Parathyroid adenoma (tissue), 2 donors: ENCODE measurements around the gene BRI3.
A peak's percentile ranks its signal among the peaks of the same experiment; 100 is the strongest.

Experiments
- H2AFZ ChIP-seq: fragments of 300-600 bp; sonication (generic); one replicate; pipeline ENCODE4 v1.7.0; 2017; ENCODE audit warnings: antibody characterized with exemption, mild to moderate bottlenecking
- H3K27ac ChIP-seq: fragments of 300-600 bp; sonication (generic); one replicate; pipeline ENCODE4 v1.7.0; 2017
- H3K27me3 ChIP-seq: fragments of 300-600 bp; sonication (generic); one replicate; pipeline ENCODE4 v1.7.0; 2017; ENCODE audit warnings: low read length; ENCODE audit not compliant: control insufficient read depth, insufficient read depth
- H3K36me3 ChIP-seq: fragments of 300-600 bp; sonication (generic); one replicate; pipeline ENCODE4 v1.7.0; 2017; ENCODE audit warnings: low read length; ENCODE audit not compliant: control insufficient read depth, insufficient read depth
- H3K4me1 ChIP-seq: fragments of 300-600 bp; sonication (generic); one replicate; pipeline ENCODE4 v1.7.0; 2017; ENCODE audit warnings: control low read depth
- H3K4me2 ChIP-seq: fragments of 300-600 bp; sonication (generic); one replicate; pipeline ENCODE4 v1.7.0; 2017; ENCODE audit warnings: low read length
- H3K4me3 ChIP-seq: fragments of 300-600 bp; sonication (generic); one replicate; pipeline ENCODE4 v1.7.0; 2017; ENCODE audit warnings: low read depth, low read length
- H3K79me2 ChIP-seq: fragments of 300-600 bp; sonication (generic); one replicate; pipeline ENCODE4 v1.7.0; 2017; ENCODE audit warnings: control low read depth
- H3K9ac ChIP-seq: fragments of 300-600 bp; sonication (generic); one replicate; pipeline ENCODE4 v1.7.0; 2017; ENCODE audit warnings: mild to moderate bottlenecking
- H3K9me3 ChIP-seq: fragments of 300-600 bp; sonication (generic); one replicate; pipeline ENCODE4 v1.7.0; 2017; ENCODE audit warnings: low read length; ENCODE audit not compliant: control insufficient read depth
- CTCF ChIP-seq: fragments of 300-600 bp; sonication (generic); IDR thresholded peaks from one replicate; pipeline ENCODE4 v1.7.0; 2017; ENCODE audit warnings: antibody characterized with exemption, mild to moderate bottlenecking
- donor health status: primary hyperparathyroidism.

Gene BRI3

DNA sequence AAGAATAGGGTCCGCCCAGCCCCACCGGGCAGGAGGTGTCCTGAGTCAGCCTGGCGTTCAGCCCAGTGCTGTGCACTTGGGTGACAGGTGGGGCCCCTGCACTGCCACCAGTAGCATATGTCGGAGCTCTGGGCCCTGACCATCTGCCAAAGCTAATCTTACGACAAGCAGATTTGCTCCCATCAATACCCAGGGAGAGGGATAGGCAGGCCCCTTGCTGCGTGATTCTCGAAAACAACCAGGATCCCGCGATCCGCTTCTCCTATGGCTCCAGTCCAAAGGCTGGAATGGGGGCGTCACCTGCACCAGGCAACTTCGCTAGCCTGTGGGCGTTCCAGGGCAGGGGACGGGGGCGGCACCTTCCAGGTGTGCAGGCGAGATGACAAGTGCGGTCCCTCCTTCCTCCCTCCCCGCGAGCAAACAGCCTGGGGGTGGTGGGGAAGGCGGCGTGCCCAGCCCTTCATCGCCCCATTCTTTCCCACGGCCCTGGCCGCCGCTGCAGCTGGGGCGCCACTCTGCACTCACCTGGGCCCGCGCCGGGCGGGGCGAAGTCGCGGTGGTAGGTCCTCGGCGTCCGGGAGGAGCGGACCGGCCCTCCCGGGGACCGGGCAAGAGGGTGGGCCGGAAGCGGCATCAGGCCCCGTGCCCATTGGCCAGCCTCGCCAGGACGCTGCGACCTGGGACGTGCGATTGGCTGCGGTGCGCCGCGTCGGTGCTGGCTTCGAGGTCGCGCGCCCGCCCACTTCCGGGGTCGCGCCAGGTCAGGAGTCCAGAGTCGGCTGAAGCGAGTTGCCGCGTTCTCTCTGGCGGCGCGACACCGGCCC lies 29.7 kb upstream of the BRI3 start, which contains the start of gene TECPR1:
Gene TECPR1, minus strand, starts transcription at position 632 of the 824 bp plus-strand sequence. CDS start 6,086 bp downstream, outside the sequence.
- H3K9me3 ChIP-seq, result no peaks in the 10 kb centered on the region
- H3K36me3 ChIP-seq, result no peaks in the 10 kb centered on the region
- H3K27me3 ChIP-seq, result no peaks in the 10 kb centered on the region
- peaks cover 26% of the 10 kb centered on the region for H3K79me2 ChIP-seq
- H3K27ac ChIP-seq, result peak within 1 kb of the TSS; percentile 81
- H3K9ac ChIP-seq, result peak within 1 kb of the TSS; percentile 83
- no peak for TF ChIP-seq CTCF
- H3K4me3 ChIP-seq, result peak within 1 kb of the TSS; percentile 84
- H3K4me1 ChIP-seq, result peaks cover 16% of the 10 kb centered on the region
- peak within 1 kb of the TSS; percentile 91 for H3K4me2 ChIP-seq
- peak within 1 kb of the TSS; percentile 99 for H2AFZ ChIP-seq

DNA sequence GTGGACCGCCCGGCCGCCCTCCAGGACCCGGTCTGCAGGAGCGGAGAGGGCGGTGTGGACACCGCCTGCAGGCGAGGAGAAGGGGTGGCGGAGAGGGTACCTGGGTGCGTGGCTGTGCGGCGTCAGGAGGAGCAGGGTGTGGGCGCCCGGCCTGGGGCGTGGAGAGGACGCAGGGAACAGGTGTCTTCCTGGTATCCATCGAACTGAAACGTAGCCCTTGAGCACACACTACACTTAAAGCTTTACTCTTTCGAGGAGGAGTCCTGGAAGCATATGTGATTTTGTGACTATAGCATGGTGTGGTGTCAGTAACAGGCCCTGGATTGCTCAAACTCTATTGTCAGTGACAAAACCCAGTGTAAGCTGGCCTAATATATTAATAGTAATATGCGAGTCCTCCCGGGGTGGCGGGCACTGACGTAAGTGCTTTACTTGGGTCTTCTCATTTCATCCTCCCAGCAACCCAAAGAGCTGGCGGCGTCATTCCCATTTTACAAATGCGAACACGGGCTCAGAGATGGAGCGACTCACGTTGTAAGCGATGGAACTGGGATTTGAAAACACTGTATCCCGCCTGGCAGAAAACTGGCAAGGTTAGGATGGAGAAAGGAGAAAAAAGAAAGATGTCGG lies 28.9 kb upstream of the BRI3 start:
- H3K27me3 ChIP-seq, result no peaks in the 10 kb centered on the region
- TF ChIP-seq CTCF, result no peak
- H2AFZ ChIP-seq, result peak overlapping the region; percentile 99
- H3K4me1 ChIP-seq, result peaks cover 16% of the 10 kb centered on the region
- peak overlapping the region; percentile 91 for H3K4me2 ChIP-seq
- H3K79me2 ChIP-seq, result peaks cover 23% of the 10 kb centered on the region
- peak overlapping the region; percentile 81 for H3K27ac ChIP-seq
- peak overlapping the region; percentile 84 for H3K4me3 ChIP-seq
- H3K36me3 ChIP-seq, result no peaks in the 10 kb centered on the region
- H3K9me3 ChIP-seq, result no peaks in the 10 kb centered on the region
- H3K9ac ChIP-seq, result peak overlapping the region; percentile 83

DNA sequence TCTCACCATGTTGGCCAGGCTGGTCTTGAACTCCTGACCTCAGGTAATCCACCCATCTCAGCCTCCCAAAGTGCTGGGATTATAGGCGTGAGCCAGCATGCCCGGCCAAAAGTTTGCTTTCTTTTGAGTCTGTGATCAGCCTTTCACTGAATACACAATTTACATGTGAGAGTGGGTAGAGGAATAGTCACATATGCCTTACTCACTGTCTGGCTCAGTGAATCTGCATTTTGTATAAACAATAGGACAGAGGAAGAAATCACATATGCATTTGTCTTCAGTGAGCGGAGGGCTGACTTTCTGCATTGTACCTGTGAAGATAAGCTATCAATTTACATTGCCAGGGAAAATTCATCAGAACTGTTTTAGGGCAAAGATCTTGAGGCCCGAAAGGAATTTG lies 27.0 kb upstream of the BRI3 start:
- no peak overlapping the region for H2AFZ ChIP-seq
- no peak overlapping the region for H3K4me2 ChIP-seq
- H3K9me3 ChIP-seq, result no peaks in the 10 kb centered on the region
- H3K9ac ChIP-seq, result no peak overlapping the region
- no peak overlapping the region for H3K27ac ChIP-seq
- H3K4me3 ChIP-seq, result no peak overlapping the region
- H3K79me2 ChIP-seq, result peaks cover 17% of the 10 kb centered on the region
- peaks cover 16% of the 10 kb centered on the region for H3K4me1 ChIP-seq
- H3K27me3 ChIP-seq, result no peaks in the 10 kb centered on the region
- no peaks in the 10 kb centered on the region for H3K36me3 ChIP-seq
- TF ChIP-seq CTCF, result no peak

DNA sequence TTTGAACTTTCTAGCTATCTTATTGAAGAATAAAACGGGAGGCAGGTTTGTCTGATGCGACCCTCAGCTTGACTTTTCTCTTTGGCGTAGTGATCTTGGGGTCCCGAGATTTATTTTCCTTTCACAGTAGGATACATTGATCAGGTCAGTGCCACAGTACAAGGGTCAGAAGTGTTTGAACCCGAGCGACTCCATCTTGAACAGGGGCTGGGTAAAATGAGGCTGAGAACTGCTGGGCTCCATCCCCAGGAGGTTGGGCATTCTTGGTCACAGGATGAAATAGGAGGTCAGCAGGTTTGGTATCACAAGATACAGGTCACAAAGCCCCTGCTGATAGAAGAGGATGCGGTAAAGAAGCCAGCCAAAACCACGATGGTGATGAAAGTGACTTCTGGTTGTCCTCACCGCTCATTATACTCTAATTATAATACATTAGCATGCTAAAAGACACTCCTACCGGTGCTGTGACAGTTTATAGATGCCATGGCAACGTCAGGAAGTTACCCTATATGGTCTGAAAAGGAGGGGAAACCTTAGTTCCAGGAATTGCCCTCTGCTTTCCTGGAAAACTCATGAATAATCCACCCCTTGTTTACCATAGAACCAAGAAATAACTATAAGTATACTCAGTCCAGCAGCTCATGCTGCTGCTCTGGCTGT lies 26.4 kb upstream of the BRI3 start:
- no peak for TF ChIP-seq CTCF
- no peak overlapping the region for H3K4me2 ChIP-seq
- peaks cover 17% of the 10 kb centered on the region for H3K79me2 ChIP-seq
- H2AFZ ChIP-seq, result no peak overlapping the region
- no peaks in the 10 kb centered on the region for H3K27me3 ChIP-seq
- H3K9ac ChIP-seq, result no peak overlapping the region
- H3K36me3 ChIP-seq, result no peaks in the 10 kb centered on the region
- no peaks in the 10 kb centered on the region for H3K9me3 ChIP-seq
- H3K4me3 ChIP-seq, result no peak overlapping the region
- peaks cover 16% of the 10 kb centered on the region for H3K4me1 ChIP-seq
- no peak overlapping the region for H3K27ac ChIP-seq
